GM18861 (cell line): ENCODE measurements around the gene MARK3.

Experiments
- ATAC-seq: cut with Tn5 transposase; IDR thresholded peaks from one replicate; pipeline ENCODE4 v1.9.1; 2021; ENCODE audit not compliant: unreplicated experiment

MARK3 gene

DNA sequence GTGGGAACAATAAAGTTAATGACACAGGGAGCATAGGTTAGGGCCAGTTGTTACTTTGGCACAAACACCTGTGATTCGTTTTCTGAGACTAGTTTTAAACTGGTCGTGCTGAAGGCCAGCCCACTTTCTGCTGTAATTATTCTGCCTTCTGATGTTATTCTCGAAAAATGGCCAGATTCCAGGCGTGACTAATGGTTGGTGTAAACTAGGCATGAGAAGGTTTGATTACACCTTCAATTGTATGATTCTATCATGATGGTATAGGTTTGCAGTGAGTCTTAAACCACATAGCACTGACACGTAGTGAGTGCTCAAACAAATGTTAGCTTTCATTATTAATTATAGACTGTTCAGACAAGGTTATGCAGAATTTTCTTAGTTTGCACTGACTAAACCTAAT lies 98.4 kb downstream of the MARK3 start:
- ATAC-seq: no peak

DNA sequence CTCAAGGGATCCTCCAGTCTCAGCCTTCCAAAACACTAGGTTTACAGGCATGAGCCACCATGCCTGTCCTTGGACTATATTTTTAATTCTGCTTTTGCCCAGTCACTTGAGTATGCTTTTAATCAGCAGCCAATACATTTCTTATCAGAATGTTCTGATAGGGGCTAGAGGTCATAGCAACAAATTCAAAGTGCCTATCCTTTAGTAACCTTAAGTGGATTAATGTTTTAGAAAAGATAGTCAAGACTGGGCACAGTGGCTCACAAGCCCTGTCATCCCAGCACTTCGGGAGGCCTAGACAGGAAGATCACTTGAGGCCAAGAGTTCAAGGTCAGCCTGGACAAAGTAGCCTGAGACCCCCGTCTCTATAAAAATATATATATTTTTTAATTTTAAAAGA lies 100.3 kb downstream of the MARK3 start:
- no peak for ATAC-seq

DNA sequence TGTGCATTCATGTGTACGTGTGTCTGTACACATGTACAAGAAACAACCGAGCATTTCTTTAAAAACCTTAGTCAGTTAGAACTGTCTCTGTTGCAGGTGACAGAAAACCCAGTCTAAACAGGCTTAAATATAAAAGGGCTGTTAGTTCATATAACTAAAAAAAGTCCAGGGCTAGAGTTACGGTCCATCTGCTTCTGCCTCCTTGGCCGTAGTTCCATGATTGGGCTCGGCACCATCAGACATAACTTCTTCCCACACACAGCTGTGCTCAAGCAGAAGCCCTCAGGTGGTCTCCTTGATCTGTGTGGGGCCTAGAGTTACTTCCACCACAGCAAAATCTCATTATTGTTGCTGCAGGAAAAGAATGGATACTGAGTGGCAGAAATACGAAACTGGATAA lies 102.9 kb downstream of the MARK3 start:
- ATAC-seq: no peak

DNA sequence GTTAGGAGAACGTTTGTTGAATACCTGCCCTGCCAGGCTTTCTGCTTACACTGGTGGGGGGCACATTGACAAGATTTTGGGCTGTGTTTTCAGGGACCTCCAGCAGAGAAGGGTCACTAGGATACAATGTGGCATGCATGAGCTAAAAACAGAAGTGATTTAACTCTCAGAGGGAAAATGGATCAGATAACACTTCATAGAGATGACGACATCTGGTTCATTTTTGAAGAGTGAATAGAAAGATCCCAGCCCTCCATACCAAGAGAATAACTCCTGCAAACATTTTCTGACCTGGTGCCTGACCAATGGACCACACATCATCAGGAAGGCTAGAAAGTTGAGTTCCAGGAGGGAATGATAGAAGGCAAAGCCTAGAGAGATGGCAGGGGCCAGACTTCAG lies 103.7 kb downstream of the MARK3 start:
- no peak for ATAC-seq

DNA sequence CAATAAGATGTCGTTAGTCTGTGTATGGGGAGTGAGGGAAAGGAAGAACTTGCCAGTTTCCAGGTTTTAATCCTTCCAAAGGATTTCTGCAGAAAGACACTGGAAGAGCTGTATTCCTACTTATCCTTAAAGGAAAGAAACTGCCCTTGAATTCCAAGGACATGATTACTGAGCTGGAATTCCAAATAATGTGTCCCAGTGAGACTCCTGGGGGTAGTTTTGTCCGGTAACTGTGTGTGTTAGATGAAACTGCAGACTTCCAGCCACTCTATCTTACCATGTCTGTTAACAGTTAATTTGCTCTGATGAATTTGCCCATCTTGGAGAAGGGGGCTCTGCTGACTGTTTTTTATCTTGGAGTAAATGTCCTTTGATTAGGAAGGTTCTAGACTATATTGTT lies 104.4 kb downstream of the MARK3 start:
- no peak for ATAC-seq

DNA sequence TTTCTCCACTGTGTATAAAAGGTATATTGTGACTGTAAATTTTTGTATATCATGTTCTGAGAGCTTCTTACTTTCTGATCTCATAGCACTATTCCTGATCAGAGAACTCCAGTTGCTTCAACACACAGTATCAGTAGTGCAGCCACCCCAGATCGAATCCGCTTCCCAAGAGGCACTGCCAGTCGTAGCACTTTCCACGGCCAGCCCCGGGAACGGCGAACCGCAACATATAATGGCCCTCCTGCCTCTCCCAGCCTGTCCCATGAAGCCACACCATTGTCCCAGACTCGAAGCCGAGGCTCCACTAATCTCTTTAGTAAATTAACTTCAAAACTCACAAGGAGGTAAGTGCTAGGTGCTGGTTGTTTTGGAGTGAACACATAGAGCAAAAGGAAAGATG lies 106.5 kb downstream of the MARK3 start:
- no peak for ATAC-seq

DNA sequence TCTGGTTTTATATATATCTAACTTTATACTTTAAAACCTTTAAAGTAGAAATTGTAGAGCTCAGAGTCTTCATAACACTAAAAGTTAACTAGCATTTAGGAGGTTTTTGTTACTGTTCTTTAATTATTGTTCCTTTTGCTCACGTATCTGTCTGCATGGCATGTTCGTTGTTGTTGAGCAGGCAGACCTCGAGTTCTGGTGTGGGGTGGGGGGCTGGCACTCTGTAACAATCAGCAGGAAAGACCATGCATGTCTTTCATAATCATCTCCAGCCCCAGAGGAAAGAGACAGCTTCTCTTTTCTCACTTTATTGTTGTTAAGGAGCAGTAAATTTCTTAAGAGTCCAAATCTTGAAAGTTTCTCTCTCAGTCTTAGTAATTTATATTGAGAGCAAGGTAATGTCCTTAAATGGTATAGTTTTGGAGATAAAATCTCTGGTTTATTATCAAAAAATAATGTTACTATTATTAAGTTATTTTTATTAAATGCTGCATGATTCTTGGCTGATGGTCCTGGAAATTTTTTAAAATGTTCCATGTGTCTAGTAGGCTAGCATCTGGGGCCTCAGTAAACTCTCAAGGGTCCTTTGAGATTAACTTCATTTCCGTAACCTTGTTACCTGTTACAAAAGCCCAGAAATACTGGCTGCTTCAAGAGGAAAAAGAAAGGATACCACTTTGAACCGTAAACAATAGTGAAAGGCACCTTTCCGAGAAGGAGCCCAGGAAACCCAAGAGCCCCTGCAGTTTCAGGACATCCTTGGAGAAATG lies 107.1 kb downstream of the MARK3 start:
- no peak for ATAC-seq

DNA sequence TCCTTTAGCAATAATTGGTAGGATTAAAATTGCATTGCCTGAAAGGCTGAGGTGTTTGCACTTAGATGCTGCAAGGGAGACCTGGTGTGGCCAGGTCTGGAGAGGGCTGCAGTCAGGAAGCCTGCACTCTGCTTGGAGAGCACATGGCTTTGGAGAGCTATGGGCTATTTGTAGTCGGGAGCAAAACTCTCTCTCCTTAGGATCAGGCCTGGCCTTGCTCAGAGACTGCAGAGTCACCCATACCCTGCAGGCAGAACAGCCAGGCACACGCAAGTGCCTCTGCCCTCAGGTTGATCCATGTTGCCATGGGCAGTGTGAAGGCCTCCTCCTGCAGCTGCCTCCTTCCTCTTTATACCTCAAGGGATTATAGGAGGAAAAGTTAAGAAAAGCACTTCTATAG lies 110.6 kb downstream of the MARK3 start:
- no peak for ATAC-seq

DNA sequence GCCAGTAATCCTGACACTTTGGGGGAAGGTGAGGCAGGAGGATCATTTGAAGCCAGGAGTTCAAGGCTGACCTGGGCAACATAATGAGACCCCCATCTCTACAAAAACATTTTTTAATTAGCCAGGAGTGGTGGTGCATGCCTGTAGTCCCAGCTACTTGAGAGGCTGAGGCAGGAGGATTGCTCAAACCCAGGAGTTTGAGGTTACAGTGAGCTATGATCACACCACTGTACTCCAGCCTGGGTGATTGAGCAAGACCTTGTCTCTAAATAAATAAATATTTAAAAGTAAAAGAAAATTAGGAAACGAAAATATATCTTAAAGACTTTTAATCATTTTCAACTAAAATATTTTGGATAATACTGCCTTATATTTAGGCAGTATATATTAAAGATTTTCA lies 111.6 kb downstream of the MARK3 start:
- ATAC-seq: no peak

DNA sequence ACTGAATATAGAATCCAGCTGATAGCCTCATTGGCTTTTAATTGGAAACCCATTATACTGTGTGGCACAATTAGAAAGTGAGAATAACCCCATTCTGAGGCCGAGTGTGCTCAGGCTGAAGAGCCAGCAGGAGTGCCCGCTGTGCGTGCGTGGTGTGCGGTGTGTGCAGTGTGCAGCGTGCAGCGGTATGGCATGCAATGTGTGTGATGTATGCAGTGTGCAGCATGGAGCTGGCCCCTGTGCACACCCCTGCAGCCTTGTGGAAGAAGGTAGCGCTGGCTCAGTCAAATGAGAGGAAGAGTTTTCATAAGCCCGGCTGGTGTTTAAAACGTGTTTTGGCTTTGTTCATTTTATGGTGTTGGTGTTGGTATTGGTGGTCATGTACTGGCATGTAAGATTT lies 114.5 kb downstream of the MARK3 start:
- ATAC-seq: no peak

DNA sequence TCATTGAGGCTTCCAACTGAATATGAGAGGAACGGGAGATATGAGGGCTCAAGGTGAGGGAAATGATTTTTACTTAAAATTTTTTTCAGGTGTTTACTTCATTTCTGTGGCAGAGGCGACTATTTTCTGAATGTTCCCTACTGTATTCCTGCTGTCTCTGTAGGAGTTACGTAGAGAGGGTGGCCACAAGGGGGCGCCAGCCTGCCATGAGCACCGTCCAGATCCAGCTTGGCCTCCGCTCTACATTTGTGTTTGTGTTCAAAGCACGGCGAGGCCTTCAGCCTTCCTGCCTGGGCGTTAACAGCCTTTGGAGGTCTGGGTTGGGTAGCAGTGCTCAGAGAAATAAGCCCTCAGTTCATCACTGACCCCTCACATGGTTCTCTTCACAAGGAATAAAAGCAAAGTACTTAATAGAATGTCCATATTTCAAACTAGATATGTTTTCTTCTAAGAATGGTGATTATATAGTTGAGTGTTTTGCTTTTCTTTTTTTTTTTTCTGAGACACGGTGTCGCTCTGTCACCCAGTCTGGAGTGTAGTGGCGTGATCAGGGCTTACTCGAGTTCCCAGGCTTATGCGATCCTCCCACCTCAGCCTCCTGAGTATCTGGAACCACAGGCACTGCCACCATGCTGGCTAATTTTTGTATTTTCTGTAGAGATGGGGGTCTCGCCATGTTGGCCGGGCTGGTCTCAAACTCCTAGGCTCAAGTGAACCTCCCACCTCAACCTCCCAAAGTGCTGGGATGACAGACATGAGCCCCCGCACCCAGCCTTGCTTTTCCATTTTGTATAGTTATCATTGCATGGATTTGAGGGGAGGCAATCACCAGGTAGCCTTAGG lies 115.2 kb downstream of the MARK3 start:
- ATAC-seq: no peak

DNA sequence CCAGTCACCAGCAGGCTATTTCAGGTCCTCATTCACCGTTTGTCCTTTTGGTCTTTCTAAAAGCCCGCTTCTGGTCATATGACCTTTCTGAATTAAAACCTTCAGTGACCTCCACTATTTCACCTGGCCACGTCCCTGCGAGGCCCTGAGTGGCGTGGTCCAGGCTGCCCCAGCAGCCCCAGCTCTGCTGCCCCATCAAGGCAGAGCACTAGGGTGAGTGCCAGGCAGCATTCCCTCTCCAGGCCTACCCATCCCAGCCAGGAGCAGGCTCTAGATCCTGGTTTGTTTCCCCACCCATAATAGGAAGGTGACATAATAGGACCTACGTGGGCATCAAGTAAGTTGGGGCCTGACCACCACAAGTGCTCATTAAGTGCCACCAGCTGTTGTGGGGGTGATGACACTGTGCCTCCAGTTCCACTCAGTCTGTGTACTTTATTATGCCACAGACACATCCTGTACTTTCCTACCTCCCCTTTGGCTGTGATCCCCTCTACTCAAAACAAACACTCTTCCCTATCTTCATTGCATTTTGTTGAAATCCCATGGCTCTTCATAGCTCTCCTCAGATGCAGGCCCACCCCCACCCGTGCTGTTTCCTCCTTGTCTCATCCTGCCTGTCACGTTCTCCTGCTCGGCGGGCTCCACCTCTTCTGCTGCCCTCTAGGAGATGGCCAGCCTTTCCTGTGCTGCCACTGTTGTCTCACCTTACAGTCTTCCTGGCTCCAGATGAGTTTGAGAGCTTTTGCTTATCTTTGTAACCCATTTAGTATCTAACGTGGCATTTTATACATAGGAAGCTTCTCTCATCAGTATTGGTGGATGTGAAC lies 116.0 kb downstream of the MARK3 start:
- no peak for ATAC-seq

DNA sequence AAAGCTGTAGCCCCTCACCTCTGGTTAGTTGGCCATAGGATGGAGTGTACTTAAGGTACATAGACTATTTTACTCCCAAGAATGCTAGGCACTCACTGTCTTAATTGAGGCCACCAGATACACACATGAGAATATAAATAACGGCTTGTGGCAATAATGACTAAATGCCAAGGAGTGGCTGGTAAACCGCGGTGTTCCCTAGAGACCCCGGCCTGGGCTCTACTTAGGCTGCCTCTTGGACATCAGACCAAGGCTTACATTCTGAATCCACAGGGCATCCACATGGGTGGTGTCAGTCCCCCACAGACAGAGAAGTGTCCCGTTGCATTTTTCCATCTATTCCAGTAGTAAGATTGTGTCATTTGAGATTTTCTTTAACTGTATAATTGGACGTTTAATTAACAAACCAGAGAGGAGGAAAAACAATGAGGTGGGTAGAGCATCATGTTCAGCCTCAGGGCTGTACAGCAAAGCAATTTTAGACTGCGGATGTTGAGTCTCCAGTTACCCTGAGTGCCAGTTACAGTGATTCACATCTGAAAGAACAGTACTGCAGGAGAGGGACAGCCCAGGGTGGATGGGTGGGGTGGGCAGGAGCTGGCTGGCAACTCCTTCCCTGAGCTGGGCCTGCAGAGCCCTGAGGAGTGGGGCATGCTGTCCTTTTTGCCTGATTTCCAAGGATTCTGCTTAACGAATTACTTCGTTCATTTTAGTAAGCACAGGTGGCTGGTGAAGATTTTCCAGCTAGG lies 116.9 kb downstream of the MARK3 start:
- ATAC-seq: no peak

DNA sequence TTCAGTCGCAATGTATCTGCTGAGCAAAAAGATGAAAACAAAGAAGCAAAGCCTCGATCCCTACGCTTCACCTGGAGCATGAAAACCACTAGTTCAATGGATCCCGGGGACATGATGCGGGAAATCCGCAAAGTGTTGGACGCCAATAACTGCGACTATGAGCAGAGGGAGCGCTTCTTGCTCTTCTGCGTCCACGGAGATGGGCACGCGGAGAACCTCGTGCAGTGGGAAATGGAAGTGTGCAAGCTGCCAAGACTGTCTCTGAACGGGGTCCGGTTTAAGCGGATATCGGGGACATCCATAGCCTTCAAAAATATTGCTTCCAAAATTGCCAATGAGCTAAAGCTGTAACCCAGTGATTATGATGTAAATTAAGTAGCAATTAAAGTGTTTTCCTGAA lies 117.7 kb downstream of the MARK3 start:
- ATAC-seq: no peak

DNA sequence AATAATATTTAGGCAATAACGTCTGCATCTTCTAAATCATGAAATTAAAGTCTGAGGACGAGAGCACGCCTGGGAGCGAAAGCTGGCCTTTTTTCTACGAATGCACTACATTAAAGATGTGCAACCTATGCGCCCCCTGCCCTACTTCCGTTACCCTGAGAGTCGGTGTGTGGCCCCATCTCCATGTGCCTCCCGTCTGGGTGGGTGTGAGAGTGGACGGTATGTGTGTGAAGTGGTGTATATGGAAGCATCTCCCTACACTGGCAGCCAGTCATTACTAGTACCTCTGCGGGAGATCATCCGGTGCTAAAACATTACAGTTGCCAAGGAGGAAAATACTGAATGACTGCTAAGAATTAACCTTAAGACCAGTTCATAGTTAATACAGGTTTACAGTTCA lies 118.1 kb downstream of the MARK3 start:
- ATAC-seq: no peak

DNA sequence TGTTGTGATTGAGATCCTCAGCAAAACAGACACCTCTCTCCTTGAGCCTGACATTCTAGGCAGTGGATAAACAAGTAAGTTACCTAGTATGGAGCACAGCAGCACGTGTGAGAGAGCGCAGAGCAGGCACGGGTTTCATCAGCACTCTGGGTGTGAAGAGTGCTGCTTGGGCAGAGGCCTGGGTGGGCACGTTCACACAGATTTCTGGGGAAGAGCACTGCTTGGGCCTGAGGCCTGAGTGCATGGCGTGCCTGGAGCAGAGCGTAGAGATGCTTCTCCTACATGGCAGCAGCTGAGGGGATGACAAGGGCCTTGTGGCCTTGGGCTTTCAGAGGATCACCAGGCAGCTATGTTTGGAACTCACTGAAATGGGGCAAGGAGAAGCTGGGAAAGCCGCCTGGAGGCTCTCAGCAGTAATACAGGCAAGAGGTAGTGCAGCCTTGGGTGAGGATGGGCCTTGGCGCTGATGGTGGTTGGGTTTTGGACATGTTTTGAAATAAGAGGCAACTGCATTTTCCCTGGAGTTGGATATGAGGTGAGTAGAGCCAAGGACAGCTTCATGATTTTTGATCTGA lies 119.9 kb downstream of the MARK3 start:
- no peak for ATAC-seq

DNA sequence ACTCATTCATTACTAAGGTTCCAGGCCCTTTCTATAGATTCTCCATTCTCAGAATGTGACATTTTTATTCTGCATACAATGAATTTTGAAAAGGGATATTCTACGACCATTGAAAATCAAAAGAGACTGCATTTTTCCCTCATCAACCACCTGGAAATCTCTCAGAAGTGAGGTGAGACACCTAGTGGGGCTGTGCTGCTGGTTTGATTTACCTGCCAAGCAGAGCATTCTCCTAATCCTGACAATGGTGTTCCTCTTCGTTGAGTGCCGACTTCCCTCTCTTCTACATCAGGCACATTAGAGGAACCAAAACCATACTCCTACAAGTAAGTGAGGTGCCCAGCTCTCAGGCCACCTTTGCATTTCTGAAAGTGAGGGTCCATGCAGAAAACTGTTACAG lies 122.5 kb downstream of the MARK3 start:
- no peak for ATAC-seq

DNA sequence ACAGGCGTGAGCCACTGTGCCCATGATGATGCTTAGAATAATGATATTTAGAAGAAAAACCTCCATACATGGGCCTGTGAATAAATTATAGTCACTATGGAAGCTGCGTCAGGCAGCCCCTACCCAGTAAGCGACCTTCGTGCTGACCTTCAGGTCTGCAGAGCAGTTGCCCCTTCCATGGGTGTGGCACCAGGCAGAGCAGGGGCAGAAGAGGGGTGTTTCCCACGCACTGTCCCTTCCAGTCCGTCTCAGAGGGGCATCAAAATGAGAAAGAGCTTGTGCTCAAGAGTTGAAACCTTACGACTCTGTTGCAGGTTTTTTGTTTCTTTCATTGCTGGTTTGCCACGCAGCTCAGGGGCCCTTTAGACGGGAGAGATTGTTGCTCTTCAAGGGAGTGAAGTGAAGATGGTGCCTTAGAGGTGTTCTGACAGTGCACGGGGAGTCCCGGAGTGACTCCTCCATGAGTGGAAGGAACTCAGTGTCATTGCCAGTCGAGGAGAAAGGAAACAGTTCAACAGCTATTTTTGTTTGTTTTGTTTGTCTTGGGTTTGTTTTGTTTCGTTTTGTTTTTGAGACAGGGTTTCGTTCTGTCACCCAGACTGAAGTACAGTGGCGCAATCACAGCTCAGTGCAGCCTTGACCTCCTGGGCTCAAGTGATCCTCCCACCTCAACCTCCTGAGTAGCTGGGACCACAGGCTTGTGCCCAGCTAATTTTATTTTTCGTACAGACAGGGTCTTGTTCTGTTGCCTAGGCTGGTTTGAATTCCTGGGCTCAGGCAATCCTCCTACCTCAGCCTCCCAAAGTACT lies 123.5 kb downstream of the MARK3 start:
- ATAC-seq: no peak

DNA sequence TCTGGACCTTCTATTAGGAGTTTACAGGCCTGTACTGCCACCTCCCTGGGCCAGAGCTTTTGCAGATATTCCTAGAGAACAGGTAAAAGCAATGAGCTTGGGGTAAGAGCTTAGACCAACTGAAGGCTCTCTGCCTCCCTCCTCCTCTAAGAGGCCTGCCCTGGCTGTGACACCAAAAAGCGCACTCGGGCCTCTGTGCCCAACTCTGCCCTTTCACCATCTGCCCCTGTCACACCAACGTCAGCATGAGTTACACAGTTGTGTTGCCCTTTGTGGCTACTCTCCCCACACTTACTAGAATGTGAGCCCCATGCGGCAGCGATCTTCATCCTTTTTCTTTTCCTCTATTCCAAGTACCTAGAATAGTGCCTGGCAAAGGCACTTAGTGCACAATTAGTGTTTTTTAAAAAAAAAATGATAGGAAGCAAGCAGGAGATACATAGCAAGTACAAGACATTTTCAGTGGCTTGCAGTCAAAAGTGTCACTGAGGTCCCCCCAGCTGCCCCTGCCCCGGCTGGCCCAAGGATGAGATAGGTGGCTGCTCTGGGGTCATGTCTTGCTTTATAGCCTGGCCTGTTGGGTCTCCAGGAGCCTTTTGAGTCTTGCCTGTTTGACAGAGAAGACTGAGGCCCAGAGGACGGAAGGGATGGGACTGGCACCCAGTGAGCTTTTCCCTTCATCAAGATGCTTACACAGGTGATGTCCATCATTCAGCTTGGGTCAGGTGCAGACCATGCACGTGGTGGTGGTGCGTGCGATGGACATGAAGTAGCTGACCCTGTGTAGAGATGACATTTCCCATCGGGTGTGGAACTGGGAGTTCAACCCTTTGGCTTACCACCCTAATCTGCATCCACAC lies 124.9 kb downstream of the MARK3 start:
- ATAC-seq: no peak
